CD14-positive monocyte (primary cell): ENCODE data around the gene KRTAP9-9. TPM values are rescaled to one million over a fixed set of nuclear protein-coding genes. Genes with fewer than 3 reads are reported as not detected.

ENCODE experiments used
- DNase-seq, 3 donors: peaks; one replicate each; pipeline ENCODE4 v3.0.0-alpha.2; 2011 to 2022
- H2AFZ ChIP-seq: 2 replicates; pipeline ENCODE4 v1.6.0; 2012; ENCODE audit warnings: mild to moderate bottlenecking, low read depth, low read length, inconsistent platforms; ENCODE audit not compliant: insufficient read depth, poor library complexity, severe bottlenecking
- H3K27ac ChIP-seq, 2 donors: 1 replicate in 1 of 2; 2 replicates in 1 of 2; pipeline ENCODE4 v1.5.1; 2012 to 2013; ENCODE audit warnings: low read length in 2 of 2, control low read depth in 1 of 2, inconsistent platforms in 1 of 2, low read depth in 1 of 2, mild to moderate bottlenecking in 1 of 2
- H3K27me3 ChIP-seq, 2 donors: one replicate each; pipeline versions ENCODE4 v1.6.0 to v1.6.1; 2011 to 2013; ENCODE audit warnings: low read length in 2 of 2; ENCODE audit not compliant: control insufficient read depth in 2 of 2, insufficient read depth in 2 of 2
- H3K36me3 ChIP-seq, 2 donors: replicated peaks in 1 of 2; 1 replicate in 1 of 2; 2 replicates in 1 of 2; pipeline versions ENCODE4 v1.5.1 to v1.6.1; 2012 to 2013; ENCODE audit warnings: low read length in 2 of 2, control low read depth in 1 of 2, inconsistent platforms in 1 of 2, mild to moderate bottlenecking in 1 of 2; ENCODE audit not compliant: insufficient read depth in 2 of 2, control insufficient read depth in 1 of 2
- H3K4me1 ChIP-seq, 2 donors: 1 replicate in 1 of 2; 2 replicates in 1 of 2; pipeline versions ENCODE4 v1.5.1 to v1.6.1; 2012 to 2013; ENCODE audit warnings: low read length in 2 of 2, control low read depth in 1 of 2, inconsistent platforms in 1 of 2, mild to moderate bottlenecking in 1 of 2, moderate library complexity in 1 of 2; ENCODE audit not compliant: insufficient read depth in 2 of 2, control insufficient read depth in 1 of 2
- H3K4me2 ChIP-seq: replicated peaks from 2 replicates; pipeline ENCODE3; 2012; ENCODE audit warnings: low read length, moderate library complexity, mild to moderate bottlenecking; ENCODE audit not compliant: poor library complexity, severe bottlenecking; ENCODE audit errors: extremely low read depth
- H3K4me3 ChIP-seq, 3 experiments: fragments of 200-600 bp in 1 of 3; sonication (generic) in 1 of 3; replicated peaks in 1 of 3; 1 replicate in 2 of 3; 2 replicates in 1 of 3; pipeline ENCODE4 v1.5.1; 2011 to 2013; ENCODE audit warnings: low read length in 3 of 3, mild to moderate bottlenecking in 3 of 3, control low read depth in 2 of 3, low read depth in 2 of 3, inconsistent platforms in 1 of 3, moderate library complexity in 1 of 3
- H3K79me2 ChIP-seq: 2 replicates; pipeline ENCODE4 v1.6.0; 2012; ENCODE audit warnings: mild to moderate bottlenecking, control low read depth, inconsistent platforms, low read length, moderate library complexity; ENCODE audit not compliant: insufficient read depth
- H3K9ac ChIP-seq: 2 replicates; pipeline ENCODE4 v1.6.0; 2017; ENCODE audit warnings: low read length, mild to moderate bottlenecking; ENCODE audit not compliant: insufficient read depth, poor library complexity, severe bottlenecking
- H3K9me3 ChIP-seq, 2 donors: replicated peaks in 1 of 2; 1 replicate in 1 of 2; 2 replicates in 1 of 2; pipeline versions ENCODE4 v1.5.1 to v1.6.1; 2012 to 2013; ENCODE audit warnings: low read length in 2 of 2, control low read depth in 1 of 2; ENCODE audit not compliant: control insufficient read depth in 1 of 2, insufficient read depth in 1 of 2
- H4K20me1 ChIP-seq: 2 replicates; pipeline ENCODE4 v1.6.0; 2012; ENCODE audit warnings: mild to moderate bottlenecking, low read length, control low read depth, moderate library complexity; ENCODE audit not compliant: insufficient read depth
- H3K27ac Mint-ChIP-seq, 7 donors: one replicate each; pipeline ENCODE4 v1.8.0; 2020; ENCODE audit warnings: mild to moderate bottlenecking in 7 of 7, mixed read lengths in 7 of 7, moderate library complexity in 6 of 7, inconsistent platforms in 2 of 7
- H3K27me3 Mint-ChIP-seq, 3 donors: one replicate each; pipeline ENCODE4 v1.8.0; 2021 to 2022; ENCODE audit warnings: low read depth in 3 of 3, mild to moderate bottlenecking in 3 of 3, mixed read lengths in 3 of 3, moderate library complexity in 3 of 3, inconsistent platforms in 1 of 3
- H3K36me3 Mint-ChIP-seq, 2 donors: one replicate each; pipeline ENCODE4 v1.8.0; 2020; ENCODE audit warnings: mixed read lengths in 2 of 2, inconsistent platforms in 1 of 2, mild to moderate bottlenecking in 1 of 2
- H3K4me1 Mint-ChIP-seq: one replicate; pipeline ENCODE4 v1.8.0; 2020; ENCODE audit warnings: mild to moderate bottlenecking, mixed read lengths
- H3K4me3 Mint-ChIP-seq, 2 donors: one replicate each; pipeline ENCODE4 v1.8.0; 2020; ENCODE audit warnings: mild to moderate bottlenecking in 2 of 2, mixed read lengths in 2 of 2, moderate library complexity in 1 of 2
- H3K9me3 Mint-ChIP-seq, 7 donors: one replicate each; pipeline ENCODE4 v1.8.0; 2020 to 2022; ENCODE audit warnings: mixed read lengths in 7 of 7, mild to moderate bottlenecking in 6 of 7, moderate library complexity in 6 of 7, inconsistent platforms in 2 of 7
- CTCF ChIP-seq: fragments of 200-600 bp; IDR thresholded peaks from one replicate; pipeline ENCODE4 v1.8.0; 2022; ENCODE audit warnings: antibody characterized with exemption, mild to moderate bottlenecking
- WGBS: methylation state at CpG from one replicate; pipeline ENCODE4 v1.1.5; 2013; ENCODE audit warnings: missing lambda C conversion rate; ENCODE audit not compliant: insufficient coverage; 5-methylcytosine and 5-hydroxymethylcytosine counted together
- intact Hi-C, 2 donors: fragments of 100-400 bp; cut with micrococcal nuclease; formaldehyde crosslinking; loops; one replicate each; pipeline versions ENCODE4 v1.15.0 to v1.15.1; 2023
- polyA plus RNA-seq, 3 donors: library from polyadenylated mRNA; depleted of rRNA in 1 of 3; unstranded in 2 of 3; stranded (reverse) in 1 of 3; fragments of 300-500 nt in 2 of 3; fragments of >200 nt in 1 of 3; fragmentation: Illumina TruSeq in 2 of 3; gene quantifications; 1 replicate in 2 of 3; 2 replicates in 1 of 3; pipeline ENCODE4 v1.2.3, GENCODE V29; 2012 to 2021

KRTAP9-9 gene
- polyA plus RNA-seq, 3 donors: not detected

- no peak for DNase-seq
- Histone ChIP-seq H3K27me3 (peaks cover 0 to 6% of the 10 kb centered on the region in 2 donors), H3K4me1 (no peaks in the 10 kb centered on the region), H3K27ac (no peak overlapping the region), H3K9me3 (no peaks in the 10 kb centered on the region), H2AFZ (no peak overlapping the region), H3K4me2 (no peak overlapping the region), H3K36me3 (no peaks in the 10 kb centered on the region), H3K79me2 (no peaks in the 10 kb centered on the region), H4K20me1 (no peaks in the 10 kb centered on the region), H3K9ac (no peak overlapping the region), H3K4me3 (no peak overlapping the region)
- peaks cover 0 to 3% (median 0%) of the 10 kb centered on the region in 7 donors for H3K9me3 Mint-ChIP-seq
- H3K36me3 Mint-ChIP-seq: no peaks in the 10 kb centered on the region
- no peak overlapping the region for H3K4me3 Mint-ChIP-seq
- no peaks in the 10 kb centered on the region for H3K4me1 Mint-ChIP-seq
- WGBS: 83% methylated on average over 1 of the region's 2 CpGs
- intact Hi-C loops: no loop called here
- TF ChIP-seq CTCF: no peak
- H3K27me3 Mint-ChIP-seq: peaks cover 7 to 14% (median 9%) of the 10 kb centered on the region in 3 donors
- no peak overlapping the region for H3K27ac Mint-ChIP-seq
Measured at GRCh38 chr17:41263212-41263611, 8.0 kb downstream of the KRTAP9-9 start.

GRCh38 chr17:41264599-41264998 is 9.4 kb downstream of the KRTAP9-9 start:
- Histone ChIP-seq H3K27me3 (peaks cover 0 to 6% of the 10 kb centered on the region in 2 donors), H3K9ac (no peak overlapping the region), H2AFZ (no peak overlapping the region), H3K27ac (no peak overlapping the region), H3K4me1 (no peaks in the 10 kb centered on the region), H3K79me2 (no peaks in the 10 kb centered on the region), H4K20me1 (no peaks in the 10 kb centered on the region), H3K4me3 (no peak overlapping the region), H3K4me2 (no peak overlapping the region), H3K36me3 (no peaks in the 10 kb centered on the region), H3K9me3 (no peaks in the 10 kb centered on the region)
- intact Hi-C loops: no loop called here
- Mint-ChIP-seq H3K9me3 (peaks cover 0 to 3% (median 0%) of the 10 kb centered on the region in 7 donors), H3K36me3 (no peaks in the 10 kb centered on the region), H3K27me3 (peaks cover 7 to 14% (median 9%) of the 10 kb centered on the region in 3 donors), H3K4me1 (no peaks in the 10 kb centered on the region), H3K4me3 (no peak overlapping the region), H3K27ac (no peak overlapping the region)
- no peak for TF ChIP-seq CTCF
- no peak for DNase-seq
- 92% methylated on average over 2 of the region's 3 CpGs for WGBS
